Measurements from ENCODE around the gene URI1.

URI1 gene

GRCh38 chr19:30060531-30061222, 118.6 kb downstream of the URI1 start:
- DNase-seq: no peak

GRCh38 chr19:30061223-30062064, 119.4 kb downstream of the URI1 start:
- no peak for DNase-seq

DNA sequence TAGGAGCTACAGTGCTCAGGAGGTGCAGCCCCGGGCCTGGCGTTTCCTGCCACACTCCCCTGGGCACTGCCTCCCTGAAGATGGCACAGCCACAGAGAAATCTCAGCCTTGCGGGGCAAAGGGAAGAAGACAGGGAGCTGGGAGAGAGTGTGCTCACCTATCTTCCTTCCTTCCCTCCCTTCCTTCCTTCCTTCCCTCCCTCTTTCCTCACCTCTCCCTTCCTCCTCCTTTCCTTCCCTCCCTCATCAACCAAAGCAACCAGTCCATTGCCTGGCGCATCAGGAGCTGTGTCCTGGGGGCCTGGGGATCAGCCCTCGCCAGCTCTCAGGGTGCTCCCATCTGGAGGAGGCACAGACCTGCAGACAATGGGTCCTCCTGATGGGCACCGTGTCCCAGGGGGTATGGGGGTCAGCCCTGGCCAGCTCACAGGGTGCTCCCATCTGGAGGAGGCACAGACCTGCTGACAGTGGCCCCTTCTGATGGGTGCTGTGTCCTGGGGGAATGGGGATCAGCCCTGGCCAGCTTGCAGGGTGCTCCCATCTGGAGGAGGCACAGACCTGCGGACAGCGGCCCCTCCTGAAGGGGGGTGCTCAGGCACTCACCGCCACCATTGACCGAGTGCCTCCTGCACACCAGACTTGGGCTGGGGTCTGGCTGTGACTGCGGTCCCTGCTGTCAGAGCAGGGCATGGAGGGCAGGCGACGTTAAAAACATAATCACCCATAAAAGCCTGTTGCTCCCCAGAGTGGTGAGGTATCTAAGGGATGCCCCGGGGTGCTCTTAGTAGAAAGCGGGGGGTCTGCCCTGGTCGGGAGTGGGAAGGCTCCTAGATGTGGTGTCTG, 120.2 kb downstream of the URI1 start:
- DNase-seq: no peak

DNA sequence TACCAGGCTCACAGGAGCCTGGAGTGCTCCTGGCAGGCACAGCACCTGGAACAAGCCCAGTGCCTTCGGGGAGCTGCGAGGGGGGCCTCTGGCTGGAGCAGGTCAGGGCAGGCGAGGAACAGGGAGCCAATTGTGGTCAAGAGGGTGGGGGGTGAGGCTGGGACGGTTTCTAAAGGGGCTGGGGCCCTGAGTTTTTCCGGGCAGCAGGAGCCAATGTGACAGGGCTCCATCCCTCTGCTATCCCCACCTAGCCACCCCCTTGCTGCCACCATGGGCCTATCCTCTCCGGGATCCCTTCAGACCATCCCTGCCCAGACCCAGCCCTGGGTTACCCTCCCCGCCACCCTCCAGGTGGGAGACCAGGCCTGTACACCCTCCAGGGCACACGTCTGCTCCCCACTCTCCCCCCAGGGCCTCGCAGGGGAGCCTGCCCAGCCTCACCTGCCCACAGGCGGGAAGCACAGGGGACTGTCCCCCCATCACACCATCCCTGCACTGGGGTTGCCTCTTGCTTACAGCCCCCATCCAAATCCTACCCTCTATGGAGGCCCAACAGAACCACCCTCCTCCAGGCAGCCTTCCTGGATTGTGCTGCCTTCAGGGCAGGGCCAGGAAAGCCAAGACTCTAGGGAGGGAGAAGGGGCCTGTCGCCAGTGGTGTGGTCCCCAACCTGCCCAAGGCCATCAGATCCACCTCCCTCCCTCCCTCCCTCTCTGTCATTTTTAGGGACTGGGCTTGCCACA, 121.0 kb downstream of the URI1 start:
- no peak for DNase-seq

- DNase-seq: no peak
These were observed 121.8 kb downstream of the URI1 start for GRCh38 chr19:30063650-30064347.

DNA sequence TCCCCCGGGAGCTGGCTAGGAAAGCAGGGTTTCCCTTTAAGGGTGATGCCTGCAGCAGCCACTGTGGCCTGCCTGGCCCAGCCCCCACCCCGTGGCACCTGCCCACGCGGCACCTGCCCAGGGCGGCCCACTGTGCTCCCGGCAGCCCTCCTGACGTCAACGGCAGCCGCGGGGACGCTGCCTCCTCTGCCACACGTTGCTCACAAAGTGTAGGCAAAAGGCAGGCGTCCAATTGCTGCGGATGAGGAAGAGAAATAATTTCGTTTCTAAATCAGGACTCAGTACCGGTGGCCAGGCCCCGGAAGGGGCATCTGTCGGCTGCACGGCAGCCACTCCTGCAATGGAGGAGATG, 122.3 kb downstream of the URI1 start:
- DNase-seq: no peak

DNA sequence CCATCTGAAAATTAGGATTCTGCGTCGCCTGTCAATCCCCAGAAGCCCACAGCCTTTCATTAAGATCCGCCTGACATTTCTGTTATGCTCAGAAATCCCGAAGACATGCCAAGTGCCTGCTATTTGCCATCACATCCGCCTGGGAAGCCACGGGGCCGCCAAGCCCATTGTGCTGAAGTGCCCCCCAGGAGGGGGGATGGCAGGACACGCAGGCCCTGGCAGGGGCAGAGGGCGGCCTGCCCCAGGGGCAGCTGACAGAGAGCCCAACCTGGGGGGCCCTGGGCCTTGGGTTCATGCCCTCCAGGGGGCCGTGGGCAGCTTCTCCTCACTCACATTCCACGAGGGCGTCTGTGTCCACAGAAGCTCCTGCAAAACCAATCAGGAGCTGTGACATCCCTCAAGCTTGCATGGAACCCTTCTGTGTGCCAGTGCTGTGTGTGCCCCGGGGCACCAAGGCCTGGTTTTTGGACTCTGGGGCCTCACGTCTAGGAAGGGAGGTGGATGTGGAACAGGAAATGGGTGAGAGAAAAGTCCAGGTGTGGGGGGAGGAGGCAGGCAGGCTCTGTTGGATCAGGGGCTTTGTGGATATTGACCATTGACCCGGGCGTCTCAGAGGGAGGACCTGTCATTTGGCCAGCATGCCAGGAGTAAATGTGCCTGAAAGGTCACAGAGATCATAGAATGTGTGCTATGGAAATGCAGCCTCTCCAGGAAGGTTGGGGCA, 122.9 kb downstream of the URI1 start:
- no peak for DNase-seq

DNA sequence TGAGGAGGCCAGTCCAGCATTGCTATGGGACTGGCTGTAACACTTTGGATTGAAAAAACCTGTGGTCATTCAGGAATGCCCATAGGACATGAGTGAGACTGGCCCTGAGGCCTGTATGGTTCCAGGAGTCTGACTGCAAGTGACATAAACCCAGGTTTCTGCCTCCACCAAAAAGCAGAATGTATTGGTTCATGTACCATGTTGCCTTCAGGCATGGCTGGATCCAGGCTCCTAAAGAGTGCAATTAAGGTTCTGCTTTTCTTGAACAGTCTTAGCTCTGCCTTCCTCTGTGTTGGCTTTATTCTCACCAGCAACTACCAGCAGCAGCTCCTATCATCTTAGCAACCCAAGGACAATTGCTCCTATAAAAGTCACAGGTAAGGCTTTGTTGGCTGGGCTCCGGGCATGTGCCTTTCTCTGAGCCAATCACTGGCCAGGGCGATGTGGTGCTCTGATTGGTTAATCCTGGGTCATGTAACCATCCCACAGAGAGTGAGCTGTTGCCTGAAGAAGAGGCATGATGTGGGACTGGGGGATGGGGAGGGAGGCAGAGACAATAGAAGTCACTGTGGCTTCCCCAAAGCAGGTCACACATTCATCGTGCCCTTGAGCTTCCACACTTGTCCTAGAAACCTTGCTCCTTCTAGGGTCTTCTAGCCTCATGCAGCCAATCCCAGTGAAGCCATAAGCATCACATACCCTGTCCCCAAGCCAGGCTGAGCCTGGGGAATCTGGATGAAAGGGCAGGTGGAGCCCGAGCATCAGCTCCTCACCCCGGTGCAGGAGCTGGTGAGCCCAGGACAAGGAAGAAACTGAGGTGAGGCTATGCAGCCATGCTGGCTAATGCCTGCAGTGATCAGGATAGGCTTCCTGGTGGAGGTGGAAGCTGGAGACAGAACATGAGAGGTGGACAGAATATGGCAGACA, 123.9 kb downstream of the URI1 start:
- no peak for DNase-seq

All from NCI-H524 (cell line).